ENCODE results near the gene CFAP69.
A peak's percentile ranks its signal among the peaks of the same experiment; 100 is the strongest.
"Not testable (repeated sequence)": the region's sequence is repeated elsewhere in the genome, so short reads cannot be mapped to it uniquely, and the experiment has no call there.

The CFAP69 gene

GRCh38 chr7:90337106-90337505 lies 92.1 kb downstream of the CFAP69 start:
- DNase-seq (ENCODE audit: low read depth in 2 of 2), result no peak

GRCh38 chr7:90345016-90345415 lies 100.0 kb downstream of the CFAP69 start:
- DNase-seq (ENCODE audit: low read depth in 2 of 2), result no peak

GRCh38 chr7:90345595-90346335 lies 100.8 kb downstream of the CFAP69 start:
- DNase-seq (ENCODE audit: low read depth in 2 of 2), result no peak

- DNase-seq (ENCODE audit: low read depth in 2 of 2), result peak; percentile 92
These were observed 101.6 kb downstream of the CFAP69 start, which contains the start of gene GTPBP10 for GRCh38 chr7:90346336-90347125. Gene GTPBP10 (plus strand): TSS chr7:90346716. CDS start chr7:90346742, 26 bp downstream.

- DNase-seq (ENCODE audit: low read depth in 2 of 2), result no peak
These were observed 102.8 kb downstream of the CFAP69 start for GRCh38 chr7:90347759-90348158.

- no peak for DNase-seq (ENCODE audit: low read depth in 2 of 2)
These were observed 104.3 kb downstream of the CFAP69 start for GRCh38 chr7:90349305-90349704.

- DNase-seq (ENCODE audit: low read depth in 2 of 2), result not testable (repeated sequence)
These were observed 105.1 kb downstream of the CFAP69 start for GRCh38 chr7:90350032-90350431.

- no peak for DNase-seq (ENCODE audit: low read depth in 2 of 2)
These were observed 107.0 kb downstream of the CFAP69 start for GRCh38 chr7:90351987-90352386.
